ENCODE data around the gene ANKS1B.

DNA sequence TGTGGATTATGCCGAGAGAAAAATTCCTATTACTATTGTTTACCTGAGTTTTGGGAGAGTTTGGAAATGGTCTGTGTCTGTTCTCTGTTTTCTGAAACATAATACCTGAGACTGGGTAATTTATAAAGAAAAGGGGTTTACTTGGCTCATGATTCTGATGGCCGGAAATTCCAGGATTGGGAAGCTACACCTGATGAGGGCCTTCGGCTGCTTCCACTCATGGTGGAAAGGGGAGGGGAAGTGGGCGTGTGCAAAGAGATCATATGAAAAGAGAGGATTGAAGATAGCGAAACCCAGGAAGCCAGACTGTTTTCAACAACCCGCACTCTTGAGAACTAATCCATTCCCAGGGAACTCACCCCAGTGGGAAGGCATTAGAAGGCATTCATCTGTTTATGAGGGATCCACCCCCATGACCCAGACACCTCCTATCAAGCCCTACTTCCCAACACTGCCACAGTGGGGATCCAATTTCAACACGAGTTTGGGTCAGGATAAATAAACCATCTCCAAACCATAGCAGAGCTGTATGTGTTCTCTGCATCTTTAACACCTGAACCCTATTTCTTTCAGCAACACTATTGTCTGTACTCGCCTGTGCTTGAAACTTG is 1288.6 kb downstream of the ANKS1B start:
- TF ChIP-seq CTCF (IDR thresholded peaks at IDR 0.05) (no peak), POLR2A (IDR thresholded peaks at IDR 0.05) (no peak), EP300 (IDR thresholded peaks at IDR 0.05) (no peak)
